Activated T-helper 17 cell treated with anti-CD3 and anti-CD28 coated beads, Interleukin-2, amount 50 U/mL, for 72 hours (primary cell): ENCODE measurements around the gene COCH. TPM values are rescaled to one million over a fixed set of nuclear protein-coding genes. Genes with fewer than 3 reads are reported as not detected.

Experiments
- ATAC-seq: fragments of 150-1000 bp; cut with Tn5 transposase; replicated peaks from 2 replicates; pipeline ENCODE4 v1.10.0; 2021; ENCODE audit warnings: mild to moderate bottlenecking, moderate library complexity
- H3K27ac Mint-ChIP-seq: one replicate; pipeline ENCODE4 v1.8.0; 2022; ENCODE audit warnings: mixed read lengths
- H3K27me3 Mint-ChIP-seq: one replicate; pipeline ENCODE4 v1.8.0; 2022; ENCODE audit warnings: mixed read lengths
- H3K36me3 Mint-ChIP-seq: one replicate; pipeline ENCODE4 v1.8.0; 2022; ENCODE audit warnings: low read depth, mild to moderate bottlenecking, mixed read lengths
- H3K4me1 Mint-ChIP-seq: one replicate; pipeline ENCODE4 v1.8.0; 2022; ENCODE audit warnings: mixed read lengths
- H3K4me3 Mint-ChIP-seq: one replicate; pipeline ENCODE4 v1.8.0; 2022; ENCODE audit warnings: mild to moderate bottlenecking, mixed read lengths
- H3K9me3 Mint-ChIP-seq: one replicate; pipeline ENCODE4 v1.8.0; 2022; ENCODE audit warnings: mixed read lengths
- total RNA-seq, 2 donors: library from RNA; stranded (reverse); gene quantifications; one replicate each; pipeline ENCODE4 v1.2.3, GENCODE V29; 2022

COCH gene
- total RNA-seq, 2 donors from 2014 or later: 0.58 to 0.71 TPM

DNA sequence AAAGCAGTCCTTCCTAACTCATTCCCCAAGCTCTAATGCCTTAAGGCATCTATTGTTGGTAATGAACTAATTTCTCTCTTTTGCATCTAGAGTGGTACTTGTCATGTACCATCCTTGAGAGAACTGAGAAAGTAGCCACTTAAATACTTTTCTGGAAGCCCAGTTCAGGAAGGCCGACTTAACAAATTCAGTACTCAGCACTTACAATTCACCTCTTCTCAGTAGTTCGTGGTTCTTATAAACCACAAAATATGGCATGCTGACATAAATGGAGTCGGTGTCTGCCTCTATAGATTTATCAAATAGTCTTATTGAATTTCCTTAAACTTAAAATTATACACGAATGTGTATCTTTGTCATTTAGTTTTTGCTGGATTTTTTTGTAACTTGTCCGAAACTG is 9.4 kb upstream of the COCH start:
- Mint-ChIP-seq H3K27ac (no peak overlapping the region), H3K9me3 (no peaks in the 10 kb centered on the region), H3K27me3 (peaks cover 5% of the 10 kb centered on the region), H3K36me3 (no peaks in the 10 kb centered on the region), H3K4me3 (no peak overlapping the region), H3K4me1 (no peaks in the 10 kb centered on the region)
- ATAC-seq: no peak

- H3K9me3 Mint-ChIP-seq: no peaks in the 10 kb centered on the region
- H3K4me3 Mint-ChIP-seq: no peak overlapping the region
- ATAC-seq: no peak
- H3K27me3 Mint-ChIP-seq: peaks cover 18% of the 10 kb centered on the region
- H3K36me3 Mint-ChIP-seq: no peaks in the 10 kb centered on the region
- no peak overlapping the region for H3K27ac Mint-ChIP-seq
- H3K4me1 Mint-ChIP-seq: no peaks in the 10 kb centered on the region
These were observed 5.6 kb upstream of the COCH start for GRCh38 chr14:30868736-30869135.

DNA sequence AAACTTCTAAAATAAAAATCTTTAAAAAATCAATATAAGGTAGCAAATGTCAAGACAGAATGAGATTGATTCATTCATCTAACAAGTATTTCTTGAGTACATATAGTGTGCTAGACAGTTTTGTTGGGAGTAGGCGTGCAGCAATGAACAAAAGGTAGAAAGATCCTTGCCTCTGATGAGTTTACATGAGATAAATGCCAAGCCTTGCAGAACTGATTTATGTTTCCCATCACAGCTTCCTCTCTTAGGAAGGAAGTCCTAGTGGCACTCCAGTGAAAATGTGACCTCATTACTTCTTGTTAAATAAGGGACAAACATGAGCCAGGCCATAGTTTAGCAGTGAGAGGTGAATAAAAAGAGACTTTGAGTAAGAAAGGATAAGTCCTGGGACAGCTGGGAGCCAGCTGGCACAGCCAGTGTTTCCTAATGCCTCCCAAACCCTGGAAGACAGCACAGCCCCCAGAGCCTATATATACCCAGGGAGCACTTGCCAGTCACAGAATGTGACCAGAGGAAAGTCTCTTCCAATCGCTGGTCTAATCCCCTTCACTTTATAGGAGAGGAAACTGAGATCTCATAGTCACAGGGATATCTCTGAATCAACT is 4.7 kb upstream of the COCH start:
- Mint-ChIP-seq H3K4me3 (no peak overlapping the region), H3K36me3 (no peaks in the 10 kb centered on the region), H3K4me1 (no peaks in the 10 kb centered on the region), H3K9me3 (no peaks in the 10 kb centered on the region), H3K27me3 (peaks cover 19% of the 10 kb centered on the region), H3K27ac (no peak overlapping the region)
- ATAC-seq: no peak

GRCh38 chr14:30872602-30873001 is 1.8 kb upstream of the COCH start:
- Mint-ChIP-seq H3K27me3 (peaks cover 35% of the 10 kb centered on the region), H3K4me3 (no peak overlapping the region), H3K36me3 (no peaks in the 10 kb centered on the region), H3K9me3 (no peaks in the 10 kb centered on the region), H3K27ac (no peak overlapping the region), H3K4me1 (no peaks in the 10 kb centered on the region)
- ATAC-seq: no peak

GRCh38 chr14:30873308-30874119 is 845 bp upstream of the COCH start:
- H3K27me3 Mint-ChIP-seq: peaks cover 37% of the 10 kb centered on the region
- ATAC-seq: no peak
- H3K4me1 Mint-ChIP-seq: no peaks in the 10 kb centered on the region
- H3K27ac Mint-ChIP-seq: no peak overlapping the region
- H3K36me3 Mint-ChIP-seq: no peaks in the 10 kb centered on the region
- peak overlapping the region; percentile 44 for H3K4me3 Mint-ChIP-seq
- no peaks in the 10 kb centered on the region for H3K9me3 Mint-ChIP-seq

- no peaks in the 10 kb centered on the region for H3K9me3 Mint-ChIP-seq
- H3K4me3 Mint-ChIP-seq: peak overlapping the region; percentile 58
- no peaks in the 10 kb centered on the region for H3K36me3 Mint-ChIP-seq
- no peak overlapping the region for H3K27ac Mint-ChIP-seq
- peak; percentile 32 for ATAC-seq
- H3K4me1 Mint-ChIP-seq: no peaks in the 10 kb centered on the region
- H3K27me3 Mint-ChIP-seq: peaks cover 37% of the 10 kb centered on the region
These were observed 834 bp downstream of the COCH start for GRCh38 chr14:30874999-30875787.

DNA sequence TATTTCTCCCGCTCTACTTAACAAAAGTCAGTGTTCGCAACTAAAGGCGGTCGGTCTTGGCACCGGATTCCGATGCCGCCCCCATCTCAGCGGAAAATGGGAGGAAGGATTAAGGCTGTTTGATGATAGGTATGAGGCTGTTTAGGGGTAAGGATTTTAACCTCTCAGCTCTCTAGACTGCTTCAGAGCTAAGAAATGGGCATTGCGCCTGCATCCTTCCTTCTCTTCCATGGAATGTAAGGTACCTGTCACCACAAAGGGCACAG is 1.4 kb downstream of the COCH start:
- H3K27ac Mint-ChIP-seq: no peak overlapping the region
- peak overlapping the region; percentile 58 for H3K4me3 Mint-ChIP-seq
- no peaks in the 10 kb centered on the region for H3K4me1 Mint-ChIP-seq
- ATAC-seq: no peak
- no peaks in the 10 kb centered on the region for H3K36me3 Mint-ChIP-seq
- H3K9me3 Mint-ChIP-seq: no peaks in the 10 kb centered on the region
- peaks cover 37% of the 10 kb centered on the region for H3K27me3 Mint-ChIP-seq

DNA sequence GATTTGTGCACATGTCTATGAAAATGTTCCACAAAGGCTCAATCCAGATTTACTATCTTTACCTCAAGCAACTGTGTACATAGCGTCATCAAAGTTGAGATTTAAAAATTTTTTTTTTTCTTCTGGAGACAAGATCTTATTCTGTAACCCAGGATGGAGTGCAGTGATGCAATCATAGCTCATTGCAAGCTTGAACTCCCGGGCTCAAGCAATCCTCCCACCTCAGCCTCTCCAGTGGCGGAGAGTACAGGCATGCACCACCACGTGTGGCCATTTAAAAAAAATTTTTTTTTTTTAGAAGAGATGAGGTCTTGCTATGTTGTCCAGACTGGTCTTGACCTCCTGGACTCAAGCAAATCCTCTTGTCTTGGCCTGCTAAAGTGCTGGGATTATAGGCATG is 2.3 kb downstream of the COCH start:
- Mint-ChIP-seq H3K4me3 (no peak overlapping the region), H3K36me3 (no peaks in the 10 kb centered on the region), H3K27ac (no peak overlapping the region), H3K9me3 (no peaks in the 10 kb centered on the region), H3K4me1 (no peaks in the 10 kb centered on the region), H3K27me3 (peaks cover 34% of the 10 kb centered on the region)
- no peak for ATAC-seq

DNA sequence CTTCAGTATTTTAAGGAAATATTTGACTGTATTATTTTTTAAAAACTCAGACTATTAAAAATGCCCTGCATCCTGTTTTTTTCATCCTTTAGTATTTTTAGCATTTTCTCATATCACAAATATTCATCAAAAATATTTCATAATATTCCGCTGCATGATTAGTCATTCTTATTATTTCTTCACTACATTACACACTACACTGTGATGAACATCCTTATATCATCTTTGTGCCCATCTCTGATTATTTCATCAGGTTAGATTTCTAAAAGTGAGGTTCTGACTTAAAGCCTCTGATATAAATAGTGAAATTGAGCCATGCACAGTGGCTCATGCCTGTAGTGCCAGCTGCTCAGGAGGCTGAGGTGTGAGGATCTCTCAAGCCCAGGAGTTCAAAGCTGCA is 8.1 kb downstream of the COCH start:
- H3K36me3 Mint-ChIP-seq: no peaks in the 10 kb centered on the region
- H3K27me3 Mint-ChIP-seq: peaks cover 4% of the 10 kb centered on the region
- no peak for ATAC-seq
- no peak overlapping the region for H3K27ac Mint-ChIP-seq
- H3K9me3 Mint-ChIP-seq: no peaks in the 10 kb centered on the region
- no peak overlapping the region for H3K4me3 Mint-ChIP-seq
- H3K4me1 Mint-ChIP-seq: no peaks in the 10 kb centered on the region

DNA sequence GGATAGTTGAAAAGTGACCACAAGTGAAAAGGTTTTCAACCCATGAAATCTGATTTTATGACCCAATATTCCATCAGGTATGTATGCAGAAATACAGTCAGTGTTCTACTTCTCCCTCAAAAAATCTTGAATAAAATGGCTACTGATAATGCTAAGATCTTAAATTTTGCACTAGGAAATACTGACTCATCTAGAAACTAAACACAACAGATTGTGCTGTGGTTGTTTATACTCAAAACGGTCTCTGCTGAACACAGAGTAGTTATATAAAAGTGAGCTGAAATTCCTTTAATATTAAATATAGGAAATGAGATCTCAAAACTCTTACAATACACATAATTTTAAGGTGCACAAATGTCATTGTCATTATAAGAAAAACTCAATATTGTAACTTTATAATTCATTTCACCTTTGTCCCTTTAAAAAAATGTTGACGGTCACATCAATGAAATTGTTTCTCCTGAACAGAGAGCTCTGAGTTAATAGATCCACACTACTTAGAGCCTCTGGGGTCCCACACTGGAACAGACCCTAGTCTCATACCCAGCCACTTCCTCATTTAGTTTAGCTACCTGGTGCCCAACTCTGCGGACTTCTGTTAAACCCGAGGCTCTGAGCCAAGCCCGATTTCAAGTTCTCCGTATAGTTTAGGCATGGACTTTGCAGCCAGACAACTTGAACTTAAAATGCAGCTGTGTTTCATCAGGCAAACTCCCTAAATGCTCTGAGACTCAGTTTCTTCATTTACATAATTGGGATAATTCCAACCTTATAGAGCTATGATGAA is 9.3 kb downstream of the COCH start:
- Mint-ChIP-seq H3K36me3 (no peaks in the 10 kb centered on the region), H3K9me3 (no peaks in the 10 kb centered on the region), H3K27me3 (no peaks in the 10 kb centered on the region), H3K27ac (no peak overlapping the region), H3K4me3 (no peak overlapping the region), H3K4me1 (no peaks in the 10 kb centered on the region)
- peak; percentile 16 for ATAC-seq

DNA sequence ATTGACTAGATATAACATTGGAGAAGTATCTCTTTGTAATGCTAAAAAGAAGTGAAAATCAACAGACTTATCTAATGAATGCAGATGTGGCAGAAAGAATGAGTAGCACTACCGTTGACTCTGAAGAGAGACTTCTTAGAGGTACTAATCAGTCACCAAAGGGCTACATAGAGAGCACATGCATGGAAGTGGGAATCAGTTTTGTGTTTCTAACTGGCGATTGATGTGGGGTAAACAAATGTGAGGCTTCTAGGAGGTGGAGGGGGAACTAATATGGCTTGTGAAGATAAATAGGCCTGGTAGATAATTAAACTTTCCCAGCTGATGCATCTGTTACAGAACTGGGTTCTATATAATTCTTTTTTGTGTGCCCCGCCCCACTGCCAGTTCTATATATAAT is 10.5 kb downstream of the COCH start:
- H3K27me3 Mint-ChIP-seq: no peaks in the 10 kb centered on the region
- no peaks in the 10 kb centered on the region for H3K9me3 Mint-ChIP-seq
- H3K36me3 Mint-ChIP-seq: no peaks in the 10 kb centered on the region
- no peak overlapping the region for H3K27ac Mint-ChIP-seq
- H3K4me1 Mint-ChIP-seq: no peaks in the 10 kb centered on the region
- ATAC-seq: no peak
- no peak overlapping the region for H3K4me3 Mint-ChIP-seq

GRCh38 chr14:30885840-30886740 is 11.7 kb downstream of the COCH start:
- no peak overlapping the region for H3K4me3 Mint-ChIP-seq
- no peaks in the 10 kb centered on the region for H3K27me3 Mint-ChIP-seq
- H3K4me1 Mint-ChIP-seq: no peaks in the 10 kb centered on the region
- no peaks in the 10 kb centered on the region for H3K9me3 Mint-ChIP-seq
- ATAC-seq: no peak
- no peaks in the 10 kb centered on the region for H3K36me3 Mint-ChIP-seq
- no peak overlapping the region for H3K27ac Mint-ChIP-seq

DNA sequence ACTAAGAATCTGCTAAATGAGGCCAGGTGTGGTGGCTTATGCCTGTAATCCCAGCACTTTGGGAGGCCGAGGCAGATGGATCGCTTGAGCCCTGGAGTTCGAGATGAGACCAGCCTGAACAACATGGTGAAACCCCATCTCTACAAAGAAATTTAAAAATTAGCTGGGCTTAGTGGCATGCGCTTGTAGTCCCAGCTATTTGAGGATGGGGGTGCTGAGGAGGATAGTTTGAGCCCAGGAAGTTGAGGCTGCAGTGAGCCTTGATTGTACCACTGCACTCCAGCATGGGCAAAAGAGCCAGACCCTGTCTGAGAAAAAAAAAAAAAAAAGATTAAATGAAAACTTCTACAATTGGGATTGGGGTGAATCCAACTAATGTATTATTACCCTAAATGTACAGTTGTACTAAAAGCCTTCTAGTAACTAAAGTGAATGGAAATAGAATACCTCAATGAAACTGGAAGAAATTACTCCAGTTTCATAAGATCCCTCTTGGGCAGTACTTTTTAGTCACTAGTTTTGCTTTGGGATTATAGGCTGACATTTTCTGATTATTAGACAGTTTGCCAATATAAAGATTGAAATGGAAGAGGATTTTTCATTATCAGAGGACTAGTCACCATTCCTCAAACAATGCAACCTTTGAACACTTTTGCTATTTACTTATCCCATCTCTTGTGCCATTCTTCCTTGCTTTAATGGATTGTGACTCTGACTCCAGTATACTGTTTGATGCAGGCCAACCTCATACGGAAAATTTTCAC is 14.3 kb downstream of the COCH start:
- H3K27ac Mint-ChIP-seq: no peak overlapping the region
- no peaks in the 10 kb centered on the region for H3K27me3 Mint-ChIP-seq
- no peak for ATAC-seq
- H3K4me1 Mint-ChIP-seq: no peaks in the 10 kb centered on the region
- H3K9me3 Mint-ChIP-seq: no peaks in the 10 kb centered on the region
- H3K4me3 Mint-ChIP-seq: no peak overlapping the region
- H3K36me3 Mint-ChIP-seq: no peaks in the 10 kb centered on the region
